Thyroid gland (tissue), 4 donors: ENCODE data around the gene SMARCC1. TPM values are rescaled to one million over a fixed set of nuclear protein-coding genes. Genes with fewer than 3 reads are reported as not detected.

Experiments
- DNase-seq, 2 donors: peaks; one replicate each; pipeline ENCODE4 v3.0.0-alpha.2; 2019
- H3K27ac ChIP-seq, 3 donors: fragments of 200-600 bp; sonication (generic); 1 replicate in 2 of 3; 2 replicates in 1 of 3; pipeline ENCODE4 v1.5.1; 2016 to 2019; ENCODE audit warnings: mild to moderate bottlenecking in 1 of 3, moderate library complexity in 1 of 3
- H3K27me3 ChIP-seq: fragments of 200-600 bp; sonication (generic); one replicate; pipeline ENCODE4 v1.5.1; 2019
- H3K36me3 ChIP-seq, 2 donors: fragments of 200-600 bp; sonication (generic); one replicate each; pipeline ENCODE4 v1.5.1; 2016 to 2019
- H3K4me1 ChIP-seq, 2 donors: fragments of 200-600 bp; sonication (generic); one replicate each; pipeline ENCODE4 v1.5.1; 2017 to 2019
- H3K4me3 ChIP-seq, 3 donors: fragments of 200-600 bp; sonication (generic); replicated peaks in 1 of 3; 1 replicate in 2 of 3; 2 replicates in 1 of 3; pipeline ENCODE4 v1.5.1; 2016; ENCODE audit warnings: mild to moderate bottlenecking in 1 of 3
- H3K9me3 ChIP-seq: fragments of 200-600 bp; sonication (generic); one replicate; pipeline ENCODE4 v1.5.1; 2017
- CTCF ChIP-seq, 6 experiments: fragments of 200-600 bp in 3 of 6; fragments of 450-650 bp in 3 of 6; sonication (generic) in 3 of 6; IDR thresholded peaks; one replicate each; pipeline ENCODE4 v1.5.1; 2016 to 2019; ENCODE audit warnings: antibody characterized with exemption in 6 of 6, mild to moderate bottlenecking in 2 of 6, inconsistent platforms in 1 of 6, moderate library complexity in 1 of 6
- POLR2A ChIP-seq, 2 donors: fragments of 450-650 bp; IDR thresholded peaks; one replicate each; pipeline ENCODE4 v1.6.1; 2017; ENCODE audit warnings: antibody characterized with exemption in 2 of 2, mild to moderate bottlenecking in 2 of 2, moderate library complexity in 1 of 2
- WGBS, 2 donors: methylation state at CpG; one replicate each; pipeline ENCODE4 v1.1.5; 2017; 5-methylcytosine and 5-hydroxymethylcytosine counted together
- intact Hi-C: fragments of 100-400 bp; cut with DNase I; formaldehyde crosslinking; loops from one replicate; pipeline ENCODE4 v1.15.1; 2023
- total RNA-seq, 4 donors: library from RNA; depleted of rRNA; stranded (reverse); fragments of >200 nt; gene quantifications; one replicate each; pipeline ENCODE4 v1.2.3, GENCODE V29; 2016

Gene SMARCC1
- total RNA-seq, 4 donors from 2014 or later: 38.0 to 49.2 (median 45.4) TPM

- no peak for DNase-seq
- Histone ChIP-seq H3K27ac (no peak overlapping the region), H3K4me1 (no peaks in the 10 kb centered on the region), H3K9me3 (no peaks in the 10 kb centered on the region), H3K4me3 (no peak overlapping the region), H3K27me3 (no peaks in the 10 kb centered on the region), H3K36me3 (peaks cover 30 to 36% of the 10 kb centered on the region in 2 donors)
- TF ChIP-seq CTCF (IDR thresholded peaks at IDR 0.05) (no peak), POLR2A (IDR thresholded peaks at IDR 0.05) (no peak)
- intact Hi-C loops: no loop called here
- WGBS, 2 donors: 86 to 96% methylated on average over 2 of the region's 2 CpGs
These were observed 191.5 kb downstream of the SMARCC1 start for GRCh38 chr3:47590216-47590615.

- Histone ChIP-seq H3K4me3 (no peak overlapping the region), H3K27me3 (no peaks in the 10 kb centered on the region), H3K4me1 (no peaks in the 10 kb centered on the region), H3K27ac (no peak overlapping the region), H3K36me3 (peaks cover 30 to 36% of the 10 kb centered on the region in 2 donors), H3K9me3 (no peaks in the 10 kb centered on the region)
- 97 to 99% methylated on average over 4 of the region's 4 CpGs for WGBS, 2 donors
- intact Hi-C loops: no loop called here
- DNase-seq: no peak
- no peak for TF ChIP-seq CTCF (IDR thresholded peaks at IDR 0.05)
- TF ChIP-seq POLR2A (IDR thresholded peaks at IDR 0.05): no peak
These were observed 193.1 kb downstream of the SMARCC1 start for GRCh38 chr3:47588587-47588986.

- 92 to 96% methylated on average over 7 of the region's 7 CpGs for WGBS, 2 donors
- DNase-seq: no peak
- H3K27ac ChIP-seq: no peak overlapping the region
- no peak for TF ChIP-seq POLR2A (IDR thresholded peaks at IDR 0.05)
- TF ChIP-seq CTCF (IDR thresholded peaks at IDR 0.05): no peak
- intact Hi-C loops: no loop called here
- no peaks in the 10 kb centered on the region for H3K27me3 ChIP-seq
- H3K36me3 ChIP-seq: peaks cover 30 to 36% of the 10 kb centered on the region in 2 donors
- no peaks in the 10 kb centered on the region for H3K9me3 ChIP-seq
- no peak overlapping the region for H3K4me3 ChIP-seq
- H3K4me1 ChIP-seq: no peaks in the 10 kb centered on the region
These were observed 193.6 kb downstream of the SMARCC1 start for GRCh38 chr3:47588053-47588452.

GRCh38 chr3:47586746-47587145 is 194.9 kb downstream of the SMARCC1 start:
- TF ChIP-seq CTCF (IDR thresholded peaks at IDR 0.05): no peak
- TF ChIP-seq POLR2A (IDR thresholded peaks at IDR 0.05): no peak
- no peak overlapping the region for H3K27ac ChIP-seq
- H3K4me3 ChIP-seq: no peak overlapping the region
- DNase-seq: no peak
- no peaks in the 10 kb centered on the region for H3K9me3 ChIP-seq
- H3K36me3 ChIP-seq: peaks cover 30 to 36% of the 10 kb centered on the region in 2 donors
- intact Hi-C loops: no loop called here
- WGBS, 2 donors: 85 to 94% methylated on average over 6 of the region's 6 CpGs
- no peaks in the 10 kb centered on the region for H3K27me3 ChIP-seq
- no peaks in the 10 kb centered on the region for H3K4me1 ChIP-seq

GRCh38 chr3:47583320-47584075 is 198.2 kb downstream of the SMARCC1 start:
- no peak overlapping the region for H3K27ac ChIP-seq
- H3K27me3 ChIP-seq: no peaks in the 10 kb centered on the region
- H3K4me1 ChIP-seq: peaks cover 0 to 7% of the 10 kb centered on the region in 2 donors
- no peak overlapping the region for H3K4me3 ChIP-seq
- no peaks in the 10 kb centered on the region for H3K9me3 ChIP-seq
- TF ChIP-seq POLR2A (IDR thresholded peaks at IDR 0.05) (no peak), CTCF (IDR thresholded peaks at IDR 0.05) (no peak)
- 58 to 90% methylated on average over 3 of the region's 3 CpGs for WGBS, 2 donors
- DNase-seq: no peak
- H3K36me3 ChIP-seq: peaks cover 13 to 17% of the 10 kb centered on the region in 2 donors
- intact Hi-C loops: no loop called here
